ENCODE data around the gene WDR35. TPM values are rescaled to one million over a fixed set of nuclear protein-coding genes. Genes with fewer than 3 reads are reported as not detected.

Gene WDR35
- total RNA-seq, 2 donors from 2014 or later: 5.1 to 14.3 TPM

- Histone ChIP-seq H3K27me3 (replicated peaks; ENCODE audit: insufficient read depth) (no peaks in the 10 kb centered on the region), H3K4me1 (ENCODE audit: control insufficient read depth in 1 of 2, low read depth in 2 of 2) (no peaks in the 10 kb centered on the region), H3K9me3 (no peaks in the 10 kb centered on the region), H3K36me3 (no peaks in the 10 kb centered on the region), H3K27ac (no peak overlapping the region), H3K4me3 (no peak overlapping the region)
- ATAC-seq (ENCODE audit: insufficient number of reproducible peaks, low FRiP score, low read depth) (no peak), DNase-seq (ENCODE audit: low spot score) (no peak)
- TF ChIP-seq, protein P1, sequence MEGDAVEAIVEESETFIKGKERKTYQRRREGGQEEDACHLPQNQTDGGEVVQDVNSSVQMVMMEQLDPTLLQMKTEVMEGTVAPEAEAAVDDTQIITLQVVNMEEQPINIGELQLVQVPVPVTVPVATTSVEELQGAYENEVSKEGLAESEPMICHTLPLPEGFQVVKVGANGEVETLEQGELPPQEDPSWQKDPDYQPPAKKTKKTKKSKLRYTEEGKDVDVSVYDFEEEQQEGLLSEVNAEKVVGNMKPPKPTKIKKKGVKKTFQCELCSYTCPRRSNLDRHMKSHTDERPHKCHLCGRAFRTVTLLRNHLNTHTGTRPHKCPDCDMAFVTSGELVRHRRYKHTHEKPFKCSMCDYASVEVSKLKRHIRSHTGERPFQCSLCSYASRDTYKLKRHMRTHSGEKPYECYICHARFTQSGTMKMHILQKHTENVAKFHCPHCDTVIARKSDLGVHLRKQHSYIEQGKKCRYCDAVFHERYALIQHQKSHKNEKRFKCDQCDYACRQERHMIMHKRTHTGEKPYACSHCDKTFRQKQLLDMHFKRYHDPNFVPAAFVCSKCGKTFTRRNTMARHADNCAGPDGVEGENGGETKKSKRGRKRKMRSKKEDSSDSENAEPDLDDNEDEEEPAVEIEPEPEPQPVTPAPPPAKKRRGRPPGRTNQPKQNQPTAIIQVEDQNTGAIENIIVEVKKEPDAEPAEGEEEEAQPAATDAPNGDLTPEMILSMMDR (IDR thresholded peaks at IDR 0.05): no peak
Observed at GRCh38 chr2:19878268-19879046, 111.4 kb downstream of the WDR35 start.

GRCh38 chr2:19876751-19877150, 113.2 kb downstream of the WDR35 start:
- ATAC-seq (ENCODE audit: insufficient number of reproducible peaks, low FRiP score, low read depth): no peak
- DNase-seq (ENCODE audit: low spot score): no peak
- Histone ChIP-seq H3K36me3 (no peaks in the 10 kb centered on the region), H3K4me3 (no peak overlapping the region), H3K4me1 (ENCODE audit: control insufficient read depth in 1 of 2, low read depth in 2 of 2) (no peaks in the 10 kb centered on the region), H3K27ac (no peak overlapping the region), H3K27me3 (replicated peaks; ENCODE audit: insufficient read depth) (no peaks in the 10 kb centered on the region), H3K9me3 (no peaks in the 10 kb centered on the region)
- TF ChIP-seq, protein P1 (IDR thresholded peaks at IDR 0.05): no peak

GRCh38 chr2:19875280-19875679, 114.6 kb downstream of the WDR35 start:
- Histone ChIP-seq H3K27me3 (replicated peaks; ENCODE audit: insufficient read depth) (no peaks in the 10 kb centered on the region), H3K36me3 (no peaks in the 10 kb centered on the region), H3K9me3 (no peaks in the 10 kb centered on the region), H3K27ac (no peak overlapping the region), H3K4me1 (ENCODE audit: control insufficient read depth in 1 of 2, low read depth in 2 of 2) (no peaks in the 10 kb centered on the region), H3K4me3 (no peak overlapping the region)
- DNase-seq (ENCODE audit: low spot score): no peak
- ATAC-seq (ENCODE audit: insufficient number of reproducible peaks, low FRiP score, low read depth): no peak
- TF ChIP-seq, protein P1 (IDR thresholded peaks at IDR 0.05): no peak

DNA sequence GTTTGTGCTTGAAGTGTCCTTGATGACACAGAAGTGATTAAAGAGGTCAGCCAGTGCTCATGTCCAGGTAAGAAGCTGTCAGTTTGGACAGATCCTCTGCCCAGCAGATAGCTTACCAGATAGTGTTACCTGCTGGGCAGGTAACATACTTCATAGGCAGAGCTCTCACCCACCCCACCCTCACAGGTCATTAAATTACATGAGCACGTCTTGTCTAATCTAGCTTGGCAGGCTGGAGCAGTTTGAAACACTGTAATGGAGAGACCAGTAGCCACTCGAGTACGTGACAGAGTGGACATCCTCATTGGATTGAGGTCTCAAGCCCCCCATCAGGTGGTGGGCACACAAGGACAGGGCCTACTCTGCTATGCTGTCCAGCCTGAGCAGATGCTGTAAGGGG, 115.2 kb downstream of the WDR35 start:
- H3K36me3 ChIP-seq: no peaks in the 10 kb centered on the region
- TF ChIP-seq, protein P1 (IDR thresholded peaks at IDR 0.05): no peak
- H3K27me3 ChIP-seq (replicated peaks; ENCODE audit: insufficient read depth): no peaks in the 10 kb centered on the region
- H3K4me1 ChIP-seq (ENCODE audit: control insufficient read depth in 1 of 2, low read depth in 2 of 2): no peaks in the 10 kb centered on the region
- ATAC-seq (ENCODE audit: insufficient number of reproducible peaks, low FRiP score, low read depth): no peak
- H3K9me3 ChIP-seq: no peaks in the 10 kb centered on the region
- DNase-seq (ENCODE audit: low spot score): no peak
- H3K27ac ChIP-seq: no peak overlapping the region
- H3K4me3 ChIP-seq: no peak overlapping the region

DNA sequence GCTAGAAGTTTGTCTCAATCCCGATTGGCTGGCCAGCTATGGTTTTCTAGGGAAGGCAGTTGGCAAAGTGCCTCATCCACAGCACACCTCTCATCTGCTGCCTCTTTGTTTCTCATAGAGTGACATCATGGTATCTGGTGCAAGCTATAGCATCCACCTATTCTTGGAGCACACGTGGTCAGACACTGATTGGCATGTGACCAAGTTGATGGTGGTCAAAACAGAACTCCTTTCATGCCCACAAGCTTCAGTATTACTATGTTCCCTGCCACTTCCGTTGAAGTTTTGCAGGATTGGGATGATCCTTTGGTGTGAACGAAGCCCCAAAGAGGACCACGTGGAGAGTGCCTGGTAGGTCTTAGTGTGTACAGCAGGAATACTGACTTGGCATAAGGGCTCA, 116.9 kb downstream of the WDR35 start:
- TF ChIP-seq, protein P1 (IDR thresholded peaks at IDR 0.05): no peak
- peaks cover 3 to 12% of the 10 kb centered on the region in 2 donors for H3K4me1 ChIP-seq (ENCODE audit: control insufficient read depth in 1 of 2, low read depth in 2 of 2)
- H3K36me3 ChIP-seq: no peaks in the 10 kb centered on the region
- H3K4me3 ChIP-seq: no peak overlapping the region
- ATAC-seq (ENCODE audit: insufficient number of reproducible peaks, low FRiP score, low read depth) (no peak), DNase-seq (ENCODE audit: low spot score) (no peak)
- no peaks in the 10 kb centered on the region for H3K9me3 ChIP-seq
- H3K27me3 ChIP-seq (replicated peaks; ENCODE audit: insufficient read depth): no peaks in the 10 kb centered on the region
- H3K27ac ChIP-seq: no peak overlapping the region

Data from thoracic aorta (tissue), 2 donors.